Activated T-cell treated with anti-CD3 and anti-CD28 coated beads, Interleukin-2, amount 50 U/mL, for 72 hours (primary cell): Measurements from ENCODE around the gene OR5K4. TPM values are rescaled to one million over a fixed set of nuclear protein-coding genes. Genes with fewer than 3 reads are reported as not detected.

Experiments used
- ATAC-seq, 2 donors: fragments of 150-1000 bp; cut with Tn5 transposase; replicated peaks in 1 of 2; 2 replicates each; pipeline ENCODE4 v1.10.0; 2021; ENCODE audit warnings: moderate library complexity in 2 of 2, mild to moderate bottlenecking in 1 of 2
- DNase-seq, 2 donors: peaks; one replicate each; pipeline ENCODE4 v3.0.0; 2021 to 2022; ENCODE audit warnings: mixed read lengths in 1 of 2
- H3K27ac Mint-ChIP-seq: one replicate; pipeline ENCODE4 v1.8.0; 2022; ENCODE audit warnings: mild to moderate bottlenecking, moderate library complexity, mixed read lengths
- H3K27me3 Mint-ChIP-seq: one replicate; pipeline ENCODE4 v1.8.0; 2022; ENCODE audit warnings: low read depth, mixed read lengths
- H3K36me3 Mint-ChIP-seq, 2 donors: one replicate each; pipeline ENCODE4 v1.8.0; 2022; ENCODE audit warnings: mixed read lengths in 2 of 2, mild to moderate bottlenecking in 1 of 2; ENCODE audit not compliant: insufficient read depth in 2 of 2
- H3K4me1 Mint-ChIP-seq: one replicate; pipeline ENCODE4 v1.8.0; 2022; ENCODE audit warnings: low read depth, mixed read lengths
- H3K4me3 Mint-ChIP-seq, 2 donors: one replicate each; pipeline ENCODE4 v1.8.0; 2022; ENCODE audit warnings: mild to moderate bottlenecking in 2 of 2, mixed read lengths in 2 of 2, moderate library complexity in 2 of 2
- H3K9me3 Mint-ChIP-seq, 2 donors: one replicate each; pipeline ENCODE4 v1.8.0; 2022; ENCODE audit warnings: mixed read lengths in 2 of 2
- total RNA-seq, 2 donors: library from RNA; stranded (reverse); gene quantifications; one replicate each; pipeline ENCODE4 v1.2.3, GENCODE V29; 2022

OR5K4 gene, protein sequence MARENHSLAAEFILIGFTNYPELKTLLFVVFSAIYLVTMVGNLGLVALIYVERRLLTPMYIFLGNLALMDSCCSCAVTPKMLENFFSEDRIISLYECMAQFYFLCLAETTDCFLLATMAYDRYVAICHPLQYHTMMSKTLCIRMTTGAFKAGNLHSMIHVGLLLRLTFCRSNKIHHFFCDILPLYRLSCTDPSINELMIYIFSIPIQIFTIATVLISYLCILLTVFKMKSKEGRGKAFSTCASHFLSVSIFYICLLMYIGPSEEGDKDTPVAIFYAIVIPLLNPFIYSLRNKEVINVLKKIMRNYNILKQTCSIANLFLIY
- total RNA-seq = not detected

- H3K4me3 Mint-ChIP-seq = no peak within 1 kb of the TSS
- no peak for ATAC-seq
- no peaks in the 10 kb centered on the region for H3K4me1 Mint-ChIP-seq
- no peak within 1 kb of the TSS for H3K27ac Mint-ChIP-seq
- H3K9me3 Mint-ChIP-seq = no peaks in the 10 kb centered on the region
- H3K27me3 Mint-ChIP-seq = peaks cover 27% of the 10 kb centered on the region
- no peak for DNase-seq
- peaks cover 2% of the 10 kb centered on the region in 2 donors for H3K36me3 Mint-ChIP-seq
Observed at GRCh38 chr3:98353554-98353953, at the start of gene OR5K4. Gene OR5K4 (plus strand): TSS chr3:98353854. CDS start chr3:98353854, 0 bp downstream.

GRCh38 chr3:98322101-98322500 lies 31.6 kb upstream of the OR5K4 start:
- H3K4me1 Mint-ChIP-seq = peaks cover 5% of the 10 kb centered on the region
- H3K9me3 Mint-ChIP-seq = no peaks in the 10 kb centered on the region
- no peak for ATAC-seq
- peaks cover 22% of the 10 kb centered on the region for H3K27me3 Mint-ChIP-seq
- H3K4me3 Mint-ChIP-seq = no peak overlapping the region
- no peak for DNase-seq
- no peak overlapping the region for H3K27ac Mint-ChIP-seq
- H3K36me3 Mint-ChIP-seq = no peaks in the 10 kb centered on the region

- Mint-ChIP-seq H3K27ac (no peak overlapping the region), H3K4me1 (peaks cover 10% of the 10 kb centered on the region), H3K27me3 (peaks cover 26% of the 10 kb centered on the region), H3K9me3 (no peaks in the 10 kb centered on the region), H3K4me3 (no peak overlapping the region), H3K36me3 (no peaks in the 10 kb centered on the region)
- ATAC-seq (no peak), DNase-seq (no peak)
Observed at GRCh38 chr3:98322686-98323085, 31.0 kb upstream of the OR5K4 start.

GRCh38 chr3:98323425-98323824 lies 30.2 kb upstream of the OR5K4 start:
- ATAC-seq = no peak
- peaks cover 33% of the 10 kb centered on the region for H3K27me3 Mint-ChIP-seq
- no peaks in the 10 kb centered on the region for H3K9me3 Mint-ChIP-seq
- H3K4me3 Mint-ChIP-seq = no peak overlapping the region
- H3K4me1 Mint-ChIP-seq = peaks cover 10% of the 10 kb centered on the region
- H3K27ac Mint-ChIP-seq = no peak overlapping the region
- H3K36me3 Mint-ChIP-seq = no peaks in the 10 kb centered on the region
- DNase-seq = no peak

DNA sequence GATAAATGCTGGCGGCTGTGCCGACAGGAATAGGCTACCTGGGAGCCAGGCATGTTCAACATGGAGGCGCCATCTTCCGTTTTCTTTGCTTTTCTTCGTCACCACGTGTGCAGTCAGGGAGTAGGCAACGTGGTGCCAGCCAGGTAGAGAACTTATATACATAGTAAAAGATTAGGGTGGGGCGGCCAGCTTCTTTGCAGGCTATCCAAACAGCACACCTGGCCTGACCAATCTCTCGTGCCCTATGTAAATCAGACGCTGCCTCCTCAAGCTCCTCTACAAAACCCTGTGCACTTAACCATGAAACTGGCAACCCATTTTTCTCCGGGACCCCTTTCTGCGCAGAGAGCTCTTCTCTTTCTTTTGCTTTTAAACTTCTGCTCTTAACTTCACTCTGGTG lies 28.6 kb upstream of the OR5K4 start:
- no peak overlapping the region for H3K27ac Mint-ChIP-seq
- no peak for ATAC-seq
- peaks cover 41% of the 10 kb centered on the region for H3K27me3 Mint-ChIP-seq
- H3K9me3 Mint-ChIP-seq = no peaks in the 10 kb centered on the region
- DNase-seq = no peak
- H3K4me3 Mint-ChIP-seq = no peak overlapping the region
- no peaks in the 10 kb centered on the region for H3K36me3 Mint-ChIP-seq
- H3K4me1 Mint-ChIP-seq = peaks cover 10% of the 10 kb centered on the region

GRCh38 chr3:98326105-98326893 lies 27.4 kb upstream of the OR5K4 start:
- Mint-ChIP-seq H3K27ac (no peak overlapping the region), H3K27me3 (peaks cover 42% of the 10 kb centered on the region), H3K4me1 (peaks cover 10% of the 10 kb centered on the region), H3K4me3 (peak overlapping the region in 1 of 2 donors; percentile 18), H3K36me3 (no peaks in the 10 kb centered on the region), H3K9me3 (no peaks in the 10 kb centered on the region)
- DNase-seq = no peak
- ATAC-seq = no peak

DNA sequence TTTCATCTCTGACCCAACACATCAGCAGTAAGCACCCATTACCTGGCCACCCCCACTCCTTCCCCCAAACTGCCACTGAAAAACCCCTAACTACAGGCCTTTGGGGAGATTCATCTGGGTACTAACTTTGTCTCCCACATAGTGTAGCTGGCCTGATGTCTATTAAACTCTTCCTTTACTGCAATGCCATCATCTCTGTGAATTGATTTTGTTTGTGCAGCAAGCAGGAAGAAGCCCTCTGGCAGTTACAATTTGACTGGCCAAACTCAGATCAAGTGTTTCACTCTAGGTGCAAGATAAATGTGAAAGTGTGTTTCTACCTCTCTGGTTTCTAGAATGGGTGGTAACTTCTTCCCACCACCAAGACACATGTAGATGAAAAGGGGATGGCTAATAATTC lies 26.7 kb upstream of the OR5K4 start:
- Mint-ChIP-seq H3K27ac (peak overlapping the region; percentile 63), H3K4me3 (peak overlapping the region in 1 of 2 donors; percentile 18), H3K27me3 (peaks cover 48% of the 10 kb centered on the region), H3K9me3 (no peaks in the 10 kb centered on the region), H3K4me1 (peaks cover 10% of the 10 kb centered on the region), H3K36me3 (no peaks in the 10 kb centered on the region)
- peak; percentile 17 to 37 for DNase-seq
- ATAC-seq = peak; percentile 82 to 92

GRCh38 chr3:98328933-98329332 lies 24.7 kb upstream of the OR5K4 start:
- ATAC-seq (no peak), DNase-seq (no peak)
- Mint-ChIP-seq H3K27me3 (peaks cover 55% of the 10 kb centered on the region), H3K36me3 (no peaks in the 10 kb centered on the region), H3K27ac (no peak overlapping the region), H3K4me1 (peaks cover 10% of the 10 kb centered on the region), H3K4me3 (no peak overlapping the region), H3K9me3 (no peaks in the 10 kb centered on the region)

- no peaks in the 10 kb centered on the region for H3K9me3 Mint-ChIP-seq
- H3K4me1 Mint-ChIP-seq = peaks cover 10% of the 10 kb centered on the region
- H3K27ac Mint-ChIP-seq = no peak overlapping the region
- H3K4me3 Mint-ChIP-seq = no peak overlapping the region
- no peaks in the 10 kb centered on the region for H3K36me3 Mint-ChIP-seq
- peaks cover 61% of the 10 kb centered on the region for H3K27me3 Mint-ChIP-seq
- peak; percentile 49 to 73 for ATAC-seq
- peak; percentile 44 to 48 for DNase-seq
Observed at GRCh38 chr3:98329392-98330124, 24.1 kb upstream of the OR5K4 start.

GRCh38 chr3:98331329-98331728 lies 22.3 kb upstream of the OR5K4 start:
- H3K36me3 Mint-ChIP-seq = no peaks in the 10 kb centered on the region
- H3K4me1 Mint-ChIP-seq = peaks cover 10% of the 10 kb centered on the region
- ATAC-seq = no peak
- no peak for DNase-seq
- H3K9me3 Mint-ChIP-seq = no peaks in the 10 kb centered on the region
- no peak overlapping the region for H3K4me3 Mint-ChIP-seq
- H3K27me3 Mint-ChIP-seq = peaks cover 45% of the 10 kb centered on the region
- H3K27ac Mint-ChIP-seq = no peak overlapping the region

DNA sequence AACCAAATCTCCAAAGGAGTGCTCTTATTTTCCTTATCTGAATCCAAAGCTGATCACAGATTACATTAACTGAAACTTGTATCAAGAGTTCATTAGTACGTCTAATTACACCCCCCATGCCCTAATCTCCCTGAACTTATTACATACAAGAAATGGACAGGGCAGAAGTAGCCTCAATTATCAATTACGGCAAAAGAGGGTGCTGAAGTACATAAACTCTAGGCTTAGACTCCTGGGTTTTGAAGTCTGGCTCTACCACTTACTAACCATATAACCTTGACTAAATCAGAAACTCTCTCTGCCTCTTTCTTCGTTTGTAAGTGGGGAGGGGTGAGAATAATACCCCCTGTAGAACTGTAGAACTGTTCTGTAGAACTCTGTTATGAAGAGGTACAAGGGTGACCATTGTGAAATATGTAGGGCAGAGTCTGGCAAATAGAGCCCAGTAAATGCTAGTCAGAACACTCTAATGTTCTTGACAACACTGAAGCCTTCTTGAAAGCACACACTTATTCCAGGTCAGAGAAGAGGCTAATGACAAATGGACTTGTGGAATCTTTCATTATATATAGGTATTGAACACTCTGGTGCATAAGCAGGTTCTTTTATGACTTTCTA lies 19.6 kb upstream of the OR5K4 start:
- ATAC-seq = peak in 1 of 2 donors; percentile 84
- H3K4me1 Mint-ChIP-seq = no peaks in the 10 kb centered on the region
- H3K27ac Mint-ChIP-seq = no peak overlapping the region
- H3K9me3 Mint-ChIP-seq = no peaks in the 10 kb centered on the region
- H3K36me3 Mint-ChIP-seq = no peaks in the 10 kb centered on the region
- H3K4me3 Mint-ChIP-seq = no peak overlapping the region
- H3K27me3 Mint-ChIP-seq = peaks cover 41% of the 10 kb centered on the region
- DNase-seq = peak in 1 of 2 donors; percentile 40

- no peak overlapping the region for H3K27ac Mint-ChIP-seq
- H3K9me3 Mint-ChIP-seq = peaks cover 0 to 2% of the 10 kb centered on the region in 2 donors
- ATAC-seq = no peak
- no peaks in the 10 kb centered on the region for H3K36me3 Mint-ChIP-seq
- H3K4me3 Mint-ChIP-seq = no peak overlapping the region
- H3K4me1 Mint-ChIP-seq = no peaks in the 10 kb centered on the region
- H3K27me3 Mint-ChIP-seq = peaks cover 31% of the 10 kb centered on the region
- DNase-seq = no peak
Observed at GRCh38 chr3:98339031-98339430, 14.6 kb upstream of the OR5K4 start.

DNA sequence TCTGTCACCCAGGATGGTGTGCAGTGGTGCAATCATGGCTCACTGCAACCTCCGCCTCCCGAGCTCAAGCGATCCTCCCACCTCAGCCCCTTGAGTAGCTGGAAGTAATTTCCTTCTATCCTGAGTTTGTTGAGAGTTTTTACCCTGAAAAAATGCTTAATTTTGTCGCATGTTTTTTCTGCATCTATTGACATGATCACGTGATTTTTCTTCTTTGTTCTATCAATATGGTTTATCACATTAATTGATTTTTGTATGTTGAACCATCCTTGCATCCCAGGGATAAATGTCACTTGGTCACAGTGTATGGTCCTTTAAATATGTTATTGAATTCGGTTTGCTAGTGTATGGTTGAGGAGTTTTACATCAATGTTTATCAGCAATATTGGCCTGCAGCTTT lies 11.9 kb upstream of the OR5K4 start:
- Mint-ChIP-seq H3K9me3 (peaks cover 0 to 2% of the 10 kb centered on the region in 2 donors), H3K4me3 (no peak overlapping the region), H3K27ac (no peak overlapping the region), H3K27me3 (peaks cover 28% of the 10 kb centered on the region), H3K36me3 (no peaks in the 10 kb centered on the region), H3K4me1 (no peaks in the 10 kb centered on the region)
- DNase-seq = no peak
- ATAC-seq = no peak
